Activated CD8-positive, alpha-beta T cell treated with anti-CD3 and anti-CD28 coated beads for 36 hours (primary cell): ENCODE data around the gene EFCAB9. TPM values are rescaled to one million over a fixed set of nuclear protein-coding genes. Genes with fewer than 3 reads are reported as not detected.

ENCODE experiments used
- ATAC-seq: fragments of 200-7000 bp; cut with Tn5 transposase; one replicate; pipeline ENCODE4 v1.10.0; 2021; ENCODE audit warnings: mild to moderate bottlenecking, moderate library complexity
- CTCF ChIA-PET: fragments of 350-600 bp; sonication (Branson Sonifier 250); formaldehyde crosslinking; loops from one replicate; lab custom pipeline; 2021; ENCODE audit warnings: antibody characterized with exemption; lab: Charles Lee
- POLR2A ChIA-PET: fragments of 350-600 bp; sonication (Branson Sonifier 250); formaldehyde crosslinking; loops from one replicate; lab custom pipeline; 2021; ENCODE audit warnings: antibody characterized with exemption; lab: Charles Lee
- DNase-seq: peaks from one replicate; pipeline ENCODE4 v3.0.0-alpha.2; 2020
- H3K27ac Mint-ChIP-seq: one replicate; pipeline ENCODE4 v1.8.0; 2021; ENCODE audit warnings: mild to moderate bottlenecking, mixed read lengths
- H3K27me3 Mint-ChIP-seq: one replicate; pipeline ENCODE4 v1.8.0; 2021; ENCODE audit warnings: mixed read lengths
- H3K36me3 Mint-ChIP-seq: one replicate; pipeline ENCODE4 v1.8.0; 2021; ENCODE audit warnings: low read depth, mixed read lengths
- H3K4me1 Mint-ChIP-seq: one replicate; pipeline ENCODE4 v1.8.0; 2021; ENCODE audit warnings: low read depth, mixed read lengths
- H3K4me3 Mint-ChIP-seq: one replicate; pipeline ENCODE4 v1.8.0; 2021; ENCODE audit warnings: mild to moderate bottlenecking, moderate library complexity, mixed read lengths
- H3K9me3 Mint-ChIP-seq: one replicate; pipeline ENCODE4 v1.8.0; 2021; ENCODE audit warnings: mixed read lengths
- intact Hi-C: fragments of 100-400 bp; cut with micrococcal nuclease; formaldehyde crosslinking; loops from one replicate; pipeline ENCODE4 v1.10.0; 2022
- total RNA-seq, 2 experiments: library from RNA; stranded (reverse); gene quantifications; one replicate each; pipeline ENCODE4 v1.2.3, GENCODE V29; 2021
- TF ChIP-seq, protein P1 (sequence below): fragments of 200-600 bp; IDR thresholded peaks from one replicate; pipeline ENCODE4 v1.8.0; 2022; ENCODE audit warnings: antibody characterized with exemption, mild to moderate bottlenecking

The EFCAB9 gene
- total RNA-seq, 2 experiments from 2014 or later = not detected

- intact Hi-C loops = no loop called here
- TF ChIP-seq, protein P1, sequence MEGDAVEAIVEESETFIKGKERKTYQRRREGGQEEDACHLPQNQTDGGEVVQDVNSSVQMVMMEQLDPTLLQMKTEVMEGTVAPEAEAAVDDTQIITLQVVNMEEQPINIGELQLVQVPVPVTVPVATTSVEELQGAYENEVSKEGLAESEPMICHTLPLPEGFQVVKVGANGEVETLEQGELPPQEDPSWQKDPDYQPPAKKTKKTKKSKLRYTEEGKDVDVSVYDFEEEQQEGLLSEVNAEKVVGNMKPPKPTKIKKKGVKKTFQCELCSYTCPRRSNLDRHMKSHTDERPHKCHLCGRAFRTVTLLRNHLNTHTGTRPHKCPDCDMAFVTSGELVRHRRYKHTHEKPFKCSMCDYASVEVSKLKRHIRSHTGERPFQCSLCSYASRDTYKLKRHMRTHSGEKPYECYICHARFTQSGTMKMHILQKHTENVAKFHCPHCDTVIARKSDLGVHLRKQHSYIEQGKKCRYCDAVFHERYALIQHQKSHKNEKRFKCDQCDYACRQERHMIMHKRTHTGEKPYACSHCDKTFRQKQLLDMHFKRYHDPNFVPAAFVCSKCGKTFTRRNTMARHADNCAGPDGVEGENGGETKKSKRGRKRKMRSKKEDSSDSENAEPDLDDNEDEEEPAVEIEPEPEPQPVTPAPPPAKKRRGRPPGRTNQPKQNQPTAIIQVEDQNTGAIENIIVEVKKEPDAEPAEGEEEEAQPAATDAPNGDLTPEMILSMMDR = no peak
- H3K4me1 Mint-ChIP-seq = no peaks in the 10 kb centered on the region
- H3K27me3 Mint-ChIP-seq = no peaks in the 10 kb centered on the region
- no peaks in the 10 kb centered on the region for H3K9me3 Mint-ChIP-seq
- ATAC-seq (no peak), DNase-seq (no peak)
- H3K27ac Mint-ChIP-seq = no peak overlapping the region
- POLR2A ChIA-PET = no interaction called here
- peaks cover 30% of the 10 kb centered on the region for H3K36me3 Mint-ChIP-seq
- H3K4me3 Mint-ChIP-seq = no peak overlapping the region
- CTCF ChIA-PET = interaction anchor here (1.4 to 1.7 kb wide), 2 partner anchors 15 to 24 kb away, joined by 4 to 8 read pairs; partner anchors contain the start of gene STK10
These were observed 19.2 kb downstream of the EFCAB9 start for GRCh38 chr5:172213126-172213525.

DNA sequence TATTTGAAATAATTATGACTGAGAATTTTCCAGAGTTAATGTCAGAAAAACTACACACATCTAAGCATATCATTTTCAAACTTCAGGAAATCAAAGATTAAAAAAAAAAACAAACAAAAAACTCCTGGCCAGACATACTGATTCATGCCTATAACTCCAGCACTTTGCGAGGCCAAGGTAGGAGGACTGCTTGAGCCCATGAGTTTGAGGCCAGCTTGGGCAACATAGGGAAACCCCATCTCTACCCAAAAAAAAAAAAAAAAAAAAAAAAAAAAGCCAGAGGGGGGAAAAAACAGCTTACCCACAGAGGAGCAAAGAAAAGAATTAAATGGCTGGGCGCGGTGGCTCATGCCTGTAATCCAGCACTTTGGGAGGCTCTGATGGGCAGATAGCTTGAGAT lies 22.4 kb downstream of the EFCAB9 start:
- intact Hi-C loops = no loop called here
- TF ChIP-seq, protein P1 = no peak
- no peak overlapping the region for H3K4me3 Mint-ChIP-seq
- peaks cover 6% of the 10 kb centered on the region for H3K9me3 Mint-ChIP-seq
- no peaks in the 10 kb centered on the region for H3K4me1 Mint-ChIP-seq
- no peak overlapping the region for H3K27ac Mint-ChIP-seq
- no peaks in the 10 kb centered on the region for H3K27me3 Mint-ChIP-seq
- no peak for ATAC-seq
- POLR2A ChIA-PET = no interaction called here
- H3K36me3 Mint-ChIP-seq = peaks cover 42% of the 10 kb centered on the region
- DNase-seq = no peak
- CTCF ChIA-PET = interaction anchor here (0.9 kb wide), 1 partner anchor 28 kb away, joined by 3 read pairs; the partner anchor contains the start of gene STK10

DNA sequence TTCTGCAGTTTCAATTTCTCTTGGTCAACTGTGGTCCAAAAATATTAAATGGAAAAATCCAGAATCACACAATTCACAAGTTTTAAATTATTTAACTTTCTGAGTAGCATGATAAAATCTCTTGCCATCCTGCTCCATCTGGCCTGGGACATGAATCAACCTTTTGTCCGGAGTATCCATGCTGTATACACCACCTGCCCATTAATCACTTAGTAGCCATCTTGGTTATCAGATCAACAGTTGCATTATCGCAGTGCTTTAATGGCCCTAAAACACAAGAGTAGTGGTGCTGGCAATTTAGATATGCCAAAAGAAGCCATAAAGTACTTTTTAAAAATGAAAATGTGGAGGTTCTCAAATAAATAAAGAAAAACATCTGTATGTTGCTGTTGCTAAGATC lies 25.3 kb downstream of the EFCAB9 start:
- Mint-ChIP-seq H3K4me3 (no peak overlapping the region), H3K4me1 (peaks cover 13% of the 10 kb centered on the region), H3K27me3 (no peaks in the 10 kb centered on the region), H3K27ac (no peak overlapping the region), H3K36me3 (peaks cover 49% of the 10 kb centered on the region), H3K9me3 (peaks cover 6% of the 10 kb centered on the region)
- ATAC-seq (no peak), DNase-seq (no peak)
- ChIA-PET POLR2A (no interaction called here), CTCF (no interaction called here)
- TF ChIP-seq, protein P1 = no peak
- intact Hi-C loops = no loop called here

GRCh38 chr5:172223901-172224873 lies 30.2 kb downstream of the EFCAB9 start:
- peak; percentile 88 for ATAC-seq

More at GRCh38 chr5:172223901-172224873, 30.2 kb downstream of the EFCAB9 start:
- TF ChIP-seq, protein P1 = no peak
- intact Hi-C loops = loop anchor here (2.0 kb wide), 1 partner anchor 51 kb away; no protein-coding TSS in a partner anchor
- ChIA-PET CTCF (interaction anchor here (1.3 to 1.6 kb wide), 4 partner anchors 12 to 59 kb away, joined by 3 to 4 read pairs (median 3); partner anchors contain the start of genes STK10 and UBTD2), POLR2A (interaction anchor here (0.6 to 1.4 kb wide), 6 partner anchors 10 to 117 kb away, joined by 3 to 4 read pairs (median 3); no protein-coding TSS in a partner anchor)
- no peaks in the 10 kb centered on the region for H3K27me3 Mint-ChIP-seq
- no peak overlapping the region for H3K4me3 Mint-ChIP-seq
- H3K4me1 Mint-ChIP-seq = peaks cover 30% of the 10 kb centered on the region
- peaks cover 2% of the 10 kb centered on the region for H3K9me3 Mint-ChIP-seq
- peak; percentile 77 for DNase-seq
- H3K36me3 Mint-ChIP-seq = peaks cover 50% of the 10 kb centered on the region
- H3K27ac Mint-ChIP-seq = peak overlapping the region; percentile 77
